Measurements from ENCODE around the gene JARID2. TPM values are rescaled to one million over a fixed set of nuclear protein-coding genes. Genes with fewer than 3 reads are reported as not detected.
A peak's percentile ranks its signal among the peaks of the same experiment; 100 is the strongest.

The JARID2 gene
- total and polyA plus RNA-seq, 4 donors = 15.4 to 25.5 (median 23.1) TPM

DNA sequence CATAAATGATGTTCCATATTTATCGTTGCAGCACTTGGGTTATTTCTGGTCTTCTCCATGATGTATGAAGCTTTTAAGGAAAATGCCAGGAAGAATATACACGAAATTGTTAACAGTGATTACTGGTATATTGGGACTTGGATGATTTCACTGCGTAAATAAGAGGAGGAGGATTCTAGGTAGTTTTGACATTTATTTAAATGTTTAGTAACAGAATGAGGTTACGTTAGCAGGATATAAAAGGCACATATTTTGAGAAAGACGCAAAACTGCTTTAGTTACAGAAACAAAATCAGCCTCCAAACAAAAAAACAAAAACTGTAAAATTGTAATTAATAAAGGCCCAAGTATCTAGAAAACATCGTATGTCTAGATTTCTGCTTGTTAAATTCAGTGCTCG, 147.7 kb downstream of the JARID2 start:
- no CpG with 5 or more reads among the region's 7 CpGs for WGBS (ENCODE audit: insufficient coverage)
- Histone ChIP-seq H3K9me3 (ENCODE audit: control insufficient read depth, insufficient read depth, low read length) (no peaks in the 10 kb centered on the region), H3K36me3 (ENCODE audit: control insufficient read depth, insufficient read depth, low read length) (peaks cover 3% of the 10 kb centered on the region), H3K27ac (ENCODE audit: low read depth, low read length) (no peak overlapping the region), H3K27me3 (ENCODE audit: control insufficient read depth, insufficient read depth, low read length) (no peaks in the 10 kb centered on the region), H3K4me1 (ENCODE audit: control insufficient read depth, insufficient read depth, low read length) (peaks cover 24% of the 10 kb centered on the region), H3K4me3 (ENCODE audit: low read depth, low read length) (no peak overlapping the region)
- DNase-seq (ENCODE audit: low read depth in 4 of 6, low spot score in 6 of 6) = no peak

GRCh38 chr6:15395087-15395486, 149.2 kb downstream of the JARID2 start:
- peaks cover 3% of the 10 kb centered on the region for H3K36me3 ChIP-seq (ENCODE audit: control insufficient read depth, insufficient read depth, low read length)
- H3K27me3 ChIP-seq (ENCODE audit: control insufficient read depth, insufficient read depth, low read length) = no peaks in the 10 kb centered on the region
- 96% methylated on average over 6 of the region's 8 CpGs for WGBS (ENCODE audit: insufficient coverage)
- no peak overlapping the region for H3K4me3 ChIP-seq (ENCODE audit: low read depth, low read length)
- no peak overlapping the region for H3K27ac ChIP-seq (ENCODE audit: low read depth, low read length)
- peaks cover 20% of the 10 kb centered on the region for H3K4me1 ChIP-seq (ENCODE audit: control insufficient read depth, insufficient read depth, low read length)
- no peak for DNase-seq (ENCODE audit: low read depth in 4 of 6, low spot score in 6 of 6)
- no peaks in the 10 kb centered on the region for H3K9me3 ChIP-seq (ENCODE audit: control insufficient read depth, insufficient read depth, low read length)

DNA sequence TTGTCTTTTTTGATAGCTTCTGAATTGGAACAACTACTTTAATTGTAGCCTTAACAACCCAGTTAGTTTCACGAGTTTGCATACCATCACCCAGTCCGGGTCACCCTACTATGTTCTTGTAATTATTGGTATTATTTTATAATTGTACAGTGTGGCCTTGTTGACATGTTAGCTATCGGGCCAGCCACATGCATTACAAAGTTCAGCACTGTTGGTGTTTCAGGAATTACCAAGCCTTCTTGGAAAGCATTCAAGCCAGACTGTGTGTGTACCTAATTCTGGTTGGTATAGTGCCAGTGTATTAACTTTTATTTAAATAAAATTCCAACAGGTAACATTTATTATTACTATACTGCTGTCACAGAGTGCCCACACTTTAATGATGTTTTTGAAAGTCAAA, 150.9 kb downstream of the JARID2 start:
- Histone ChIP-seq H3K4me3 (ENCODE audit: low read depth, low read length) (no peak overlapping the region), H3K4me1 (ENCODE audit: control insufficient read depth, insufficient read depth, low read length) (peaks cover 15% of the 10 kb centered on the region), H3K27ac (ENCODE audit: low read depth, low read length) (no peak overlapping the region), H3K9me3 (ENCODE audit: control insufficient read depth, insufficient read depth, low read length) (no peaks in the 10 kb centered on the region), H3K27me3 (ENCODE audit: control insufficient read depth, insufficient read depth, low read length) (no peaks in the 10 kb centered on the region), H3K36me3 (ENCODE audit: control insufficient read depth, insufficient read depth, low read length) (peaks cover 3% of the 10 kb centered on the region)
- no peak for DNase-seq (ENCODE audit: low read depth in 4 of 6, low spot score in 6 of 6)
- 83% methylated on average over 1 of the region's 3 CpGs for WGBS (ENCODE audit: insufficient coverage)

DNA sequence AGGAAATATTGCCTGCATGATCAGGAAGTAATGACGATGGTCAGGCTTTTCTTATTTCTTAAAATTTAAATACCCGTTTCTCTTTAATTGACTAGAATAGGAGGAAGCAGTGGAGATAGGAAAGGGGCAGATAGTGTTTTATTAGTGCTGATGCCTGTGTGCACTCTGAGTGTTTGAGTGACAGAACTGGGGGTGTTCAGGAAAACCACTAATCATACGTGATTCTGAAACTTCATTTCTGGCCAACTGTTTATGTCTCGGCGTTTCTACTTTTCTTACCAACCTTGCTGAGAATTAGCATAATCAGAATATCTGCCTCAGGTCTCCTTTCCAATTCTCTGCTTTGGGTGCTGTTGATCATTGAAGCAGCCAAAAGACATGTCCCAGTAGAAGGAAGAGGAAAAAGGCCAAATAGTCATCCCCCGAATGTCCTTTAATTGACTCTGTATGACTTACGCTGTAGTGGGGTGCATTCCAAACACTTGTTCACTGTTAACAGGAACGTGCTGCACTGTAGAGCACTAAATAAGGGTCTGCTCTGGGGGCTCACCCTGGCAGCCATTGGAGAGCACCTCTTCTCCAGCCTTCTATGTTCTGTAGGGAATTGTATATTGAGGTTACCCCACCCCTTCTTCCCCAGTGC, 152.9 kb downstream of the JARID2 start:
- peaks cover 12% of the 10 kb centered on the region for H3K4me1 ChIP-seq (ENCODE audit: control insufficient read depth, insufficient read depth, low read length)
- no peaks in the 10 kb centered on the region for H3K27me3 ChIP-seq (ENCODE audit: control insufficient read depth, insufficient read depth, low read length)
- peaks cover 3% of the 10 kb centered on the region for H3K36me3 ChIP-seq (ENCODE audit: control insufficient read depth, insufficient read depth, low read length)
- DNase-seq (ENCODE audit: low read depth in 4 of 6, low spot score in 6 of 6) = no peak
- no peak overlapping the region for H3K4me3 ChIP-seq (ENCODE audit: low read depth, low read length)
- no peak overlapping the region for H3K27ac ChIP-seq (ENCODE audit: low read depth, low read length)
- WGBS (ENCODE audit: insufficient coverage) = 90% methylated on average over 2 of the region's 8 CpGs
- H3K9me3 ChIP-seq (ENCODE audit: control insufficient read depth, insufficient read depth, low read length) = no peaks in the 10 kb centered on the region

- Histone ChIP-seq H3K4me3 (ENCODE audit: low read depth, low read length) (peak overlapping the region; percentile 31), H3K27ac (ENCODE audit: low read depth, low read length) (peak overlapping the region; percentile 86), H3K9me3 (ENCODE audit: control insufficient read depth, insufficient read depth, low read length) (no peaks in the 10 kb centered on the region), H3K27me3 (ENCODE audit: control insufficient read depth, insufficient read depth, low read length) (no peaks in the 10 kb centered on the region), H3K4me1 (ENCODE audit: control insufficient read depth, insufficient read depth, low read length) (peaks cover 18% of the 10 kb centered on the region), H3K36me3 (ENCODE audit: control insufficient read depth, insufficient read depth, low read length) (no peaks in the 10 kb centered on the region)
- WGBS (ENCODE audit: insufficient coverage) = 2% methylated on average over 7 of the region's 9 CpGs
- peak in 5 of 6 donors; percentile 62 to 94 (median 77) for DNase-seq (ENCODE audit: low read depth in 4 of 6, low spot score in 6 of 6)
Observed at GRCh38 chr6:15399641-15400470, 154.0 kb downstream of the JARID2 start.

- Histone ChIP-seq H3K4me1 (ENCODE audit: control insufficient read depth, insufficient read depth, low read length) (peaks cover 23% of the 10 kb centered on the region), H3K27ac (ENCODE audit: low read depth, low read length) (peak overlapping the region; percentile 86)
- peak in 4 of 6 donors; percentile 50 to 97 (median 78) for DNase-seq (ENCODE audit: low read depth in 4 of 6, low spot score in 6 of 6)
Observed at GRCh38 chr6:15400572-15401004, 154.7 kb downstream of the JARID2 start.

DNA sequence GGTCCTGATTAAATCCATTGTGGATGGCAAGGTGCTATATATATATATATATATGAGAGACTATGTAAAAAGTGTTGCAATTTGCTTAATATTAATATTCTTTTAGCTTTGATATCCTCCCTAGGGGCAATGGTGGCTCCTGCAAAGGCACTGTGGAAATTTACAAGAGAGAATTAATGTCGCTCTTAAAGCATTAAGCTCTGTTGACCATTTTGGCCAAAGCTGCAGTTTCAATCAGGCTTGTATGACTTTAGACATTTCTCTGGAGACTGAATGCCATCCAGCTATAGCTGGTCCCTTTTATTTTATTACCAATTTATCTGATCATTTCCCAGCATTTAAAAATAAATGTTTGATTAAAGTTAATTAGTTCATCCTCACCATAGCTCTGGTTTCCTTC, 155.3 kb downstream of the JARID2 start:
- DNase-seq (ENCODE audit: low read depth in 4 of 6, low spot score in 6 of 6) = no peak
- H3K9me3 ChIP-seq (ENCODE audit: control insufficient read depth, insufficient read depth, low read length) = no peaks in the 10 kb centered on the region
- peak overlapping the region; percentile 86 for H3K27ac ChIP-seq (ENCODE audit: low read depth, low read length)
- no peaks in the 10 kb centered on the region for H3K36me3 ChIP-seq (ENCODE audit: control insufficient read depth, insufficient read depth, low read length)
- no peak overlapping the region for H3K4me3 ChIP-seq (ENCODE audit: low read depth, low read length)
- H3K27me3 ChIP-seq (ENCODE audit: control insufficient read depth, insufficient read depth, low read length) = no peaks in the 10 kb centered on the region
- WGBS (ENCODE audit: insufficient coverage) = no CpG with 5 or more reads among the region's 1 CpG
- peaks cover 29% of the 10 kb centered on the region for H3K4me1 ChIP-seq (ENCODE audit: control insufficient read depth, insufficient read depth, low read length)

More at GRCh38 chr6:15400572-15401004, 154.7 kb downstream of the JARID2 start:
- WGBS (ENCODE audit: insufficient coverage) = 0% methylated on average over 2 of the region's 14 CpGs
- peak overlapping the region; percentile 31 for H3K4me3 ChIP-seq (ENCODE audit: low read depth, low read length)
- H3K36me3 ChIP-seq (ENCODE audit: control insufficient read depth, insufficient read depth, low read length) = no peaks in the 10 kb centered on the region
- H3K27me3 ChIP-seq (ENCODE audit: control insufficient read depth, insufficient read depth, low read length) = no peaks in the 10 kb centered on the region
- H3K9me3 ChIP-seq (ENCODE audit: control insufficient read depth, insufficient read depth, low read length) = no peaks in the 10 kb centered on the region

GRCh38 chr6:15401769-15402250, 155.9 kb downstream of the JARID2 start:
- peak in 2 of 6 donors; percentile 38 to 57 for DNase-seq (ENCODE audit: low read depth in 4 of 6, low spot score in 6 of 6)
- Histone ChIP-seq H3K36me3 (ENCODE audit: control insufficient read depth, insufficient read depth, low read length) (no peaks in the 10 kb centered on the region), H3K9me3 (ENCODE audit: control insufficient read depth, insufficient read depth, low read length) (no peaks in the 10 kb centered on the region), H3K27me3 (ENCODE audit: control insufficient read depth, insufficient read depth, low read length) (no peaks in the 10 kb centered on the region), H3K4me3 (ENCODE audit: low read depth, low read length) (no peak overlapping the region), H3K27ac (ENCODE audit: low read depth, low read length) (peak overlapping the region; percentile 86), H3K4me1 (ENCODE audit: control insufficient read depth, insufficient read depth, low read length) (peaks cover 30% of the 10 kb centered on the region)
- no CpG with 5 or more reads among the region's 2 CpGs for WGBS (ENCODE audit: insufficient coverage)

- Histone ChIP-seq H3K4me1 (ENCODE audit: control insufficient read depth, insufficient read depth, low read length) (peaks cover 30% of the 10 kb centered on the region), H3K27ac (ENCODE audit: low read depth, low read length) (peak overlapping the region; percentile 86), H3K4me3 (ENCODE audit: low read depth, low read length) (no peak overlapping the region), H3K9me3 (ENCODE audit: control insufficient read depth, insufficient read depth, low read length) (no peaks in the 10 kb centered on the region), H3K27me3 (ENCODE audit: control insufficient read depth, insufficient read depth, low read length) (no peaks in the 10 kb centered on the region), H3K36me3 (ENCODE audit: control insufficient read depth, insufficient read depth, low read length) (no peaks in the 10 kb centered on the region)
- WGBS (ENCODE audit: insufficient coverage) = 42% methylated on average over 5 of the region's 9 CpGs
- peak in 2 of 6 donors; percentile 18 to 79 for DNase-seq (ENCODE audit: low read depth in 4 of 6, low spot score in 6 of 6)
Observed at GRCh38 chr6:15402406-15403045, 156.7 kb downstream of the JARID2 start.
